Activated CD4-positive, CD25-positive, alpha-beta regulatory T cell treated with anti-CD3 and anti-CD28 coated beads, Interleukin-2, amount 50 U/mL, for 24 hours (primary cell): ENCODE data around the gene FLT3.
"Not testable (repeated sequence)": the region's sequence is repeated elsewhere in the genome, so short reads cannot be mapped to it uniquely, and the experiment has no call there.

Source experiments
- ATAC-seq, 2 donors: fragments of 150-1000 bp; cut with Tn5 transposase; one replicate each; pipeline ENCODE4 v1.10.0; 2021; ENCODE audit warnings: mild to moderate bottlenecking in 1 of 2, moderate library complexity in 1 of 2

FLT3 gene

DNA sequence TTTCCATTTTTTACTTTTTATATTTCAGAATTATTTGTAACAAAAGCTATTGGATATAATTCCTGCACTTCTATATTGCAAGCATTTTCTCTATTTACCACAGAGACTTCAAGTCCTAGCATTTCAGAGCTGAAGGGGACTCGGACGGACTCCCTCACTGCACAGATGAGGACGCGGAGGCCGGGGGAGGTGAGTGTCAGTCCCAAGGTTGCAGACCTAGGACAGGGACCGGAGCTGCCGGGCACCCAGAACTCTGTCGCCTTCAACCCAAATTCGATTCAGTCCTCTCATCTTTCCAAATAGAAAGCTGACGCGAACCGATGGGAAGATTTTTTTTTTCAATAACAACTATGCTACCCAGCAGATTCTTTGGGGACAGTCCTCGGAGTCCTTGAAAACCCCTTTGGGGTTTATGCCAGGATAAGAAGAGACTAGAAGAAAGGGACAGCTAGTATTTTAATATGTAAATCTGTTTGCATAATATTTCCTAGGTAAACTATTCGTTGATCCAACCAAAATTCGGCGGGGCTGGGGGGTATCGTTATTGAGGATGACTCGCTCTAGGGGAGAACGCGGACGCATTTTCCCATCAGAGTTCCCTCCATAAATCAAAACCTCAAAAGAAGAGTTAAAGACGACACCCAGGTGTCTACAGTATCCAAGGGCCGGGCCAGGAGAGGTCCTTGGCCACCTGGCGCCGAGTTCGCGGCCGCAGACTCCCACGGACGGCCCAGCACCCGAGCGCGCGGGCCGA, 803 bp downstream of the FLT3 start:
- ATAC-seq = no peak

DNA sequence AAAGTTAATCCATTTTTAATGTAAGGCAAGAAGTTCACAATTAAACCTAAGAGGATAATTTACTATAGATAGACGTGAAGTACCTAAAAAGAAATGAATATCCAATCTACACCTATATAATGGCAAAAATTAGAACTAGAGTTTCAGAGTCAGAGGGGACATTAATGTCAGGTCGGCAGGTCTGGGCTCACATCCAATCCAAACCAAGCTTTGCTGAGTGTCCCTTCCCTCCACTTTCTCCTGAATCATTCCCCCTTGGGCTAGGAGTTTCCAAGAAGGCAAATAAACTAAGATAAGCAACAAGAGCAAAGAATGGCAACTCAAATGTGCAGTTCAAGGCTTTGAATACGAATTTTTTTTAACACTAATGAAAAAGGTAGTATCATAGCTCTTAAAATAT, 2.9 kb downstream of the FLT3 start:
- ATAC-seq = no peak

DNA sequence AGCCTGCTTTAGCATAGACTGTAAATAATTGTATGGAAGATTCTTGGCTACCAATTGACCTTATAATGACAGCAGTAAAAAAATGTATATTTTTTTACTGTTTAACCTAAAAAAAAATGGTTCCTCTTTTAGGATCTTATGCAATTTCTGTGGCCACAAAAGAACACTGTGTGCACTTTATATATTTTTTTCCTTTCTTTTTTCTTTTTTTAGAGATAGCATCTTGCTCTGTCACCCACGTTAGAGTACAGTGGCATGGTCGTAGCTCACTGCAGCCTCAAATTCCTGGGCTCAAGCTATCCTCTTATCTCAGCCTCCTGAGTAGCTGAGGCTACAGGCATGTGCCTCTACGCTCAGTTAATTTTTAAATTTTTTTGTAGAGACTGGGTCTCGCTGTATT, 6.1 kb downstream of the FLT3 start:
- no peak for ATAC-seq

DNA sequence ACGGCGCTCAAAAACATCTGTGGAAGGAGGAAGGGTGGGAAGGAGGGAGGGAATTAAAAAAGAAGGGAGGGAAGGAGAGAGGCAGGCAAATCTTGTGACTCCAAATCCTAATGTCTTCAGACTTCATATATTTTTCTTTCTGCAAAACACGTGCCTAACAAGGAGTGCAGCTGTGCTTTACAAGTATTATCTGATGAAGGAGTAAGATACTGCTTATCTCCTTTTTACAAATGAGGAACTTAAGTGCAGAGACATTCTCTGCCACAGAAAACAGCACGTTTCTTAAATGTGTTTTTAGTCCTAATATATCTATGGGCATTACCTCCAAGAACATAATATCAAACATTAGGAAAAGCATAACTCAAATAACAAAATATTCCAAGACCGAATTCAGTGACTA, 6.5 kb downstream of the FLT3 start:
- no peak for ATAC-seq

DNA sequence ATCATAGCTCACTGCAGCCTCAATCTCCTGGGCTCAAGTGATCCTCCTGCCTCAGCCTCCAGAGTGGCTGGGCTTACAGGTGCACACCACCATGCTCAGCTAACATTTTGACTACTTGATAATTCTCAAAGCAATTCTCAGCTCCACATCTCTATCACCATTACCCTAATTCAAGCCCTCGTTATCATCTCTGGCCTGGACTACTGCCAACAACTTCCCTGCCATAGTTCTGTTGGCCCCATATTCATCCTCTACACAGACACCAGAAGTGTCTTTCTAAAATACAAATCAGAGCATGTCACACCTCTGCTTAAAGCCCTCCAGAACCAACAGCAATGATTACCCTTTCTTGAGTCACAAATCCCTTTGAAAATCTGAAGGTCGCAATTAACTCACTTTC, 7.9 kb downstream of the FLT3 start:
- no peak for ATAC-seq

DNA sequence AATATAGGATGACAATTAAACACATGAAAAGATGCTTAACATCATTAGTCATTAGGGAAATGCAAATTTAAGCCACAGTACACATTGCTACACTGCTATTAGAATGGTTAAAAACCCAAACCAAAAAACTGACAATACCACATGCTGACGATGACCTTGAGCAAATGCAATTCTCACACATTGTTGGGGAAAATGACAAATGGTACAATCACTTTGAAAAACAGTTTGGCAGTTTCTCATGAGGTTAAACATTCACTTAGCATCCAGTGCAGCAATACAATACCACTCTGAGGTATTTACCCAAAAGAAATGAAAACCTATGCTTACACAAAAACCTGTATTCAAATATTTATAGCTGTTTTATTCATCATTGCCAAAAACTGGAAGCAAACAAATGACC, 11.3 kb downstream of the FLT3 start:
- no peak for ATAC-seq

DNA sequence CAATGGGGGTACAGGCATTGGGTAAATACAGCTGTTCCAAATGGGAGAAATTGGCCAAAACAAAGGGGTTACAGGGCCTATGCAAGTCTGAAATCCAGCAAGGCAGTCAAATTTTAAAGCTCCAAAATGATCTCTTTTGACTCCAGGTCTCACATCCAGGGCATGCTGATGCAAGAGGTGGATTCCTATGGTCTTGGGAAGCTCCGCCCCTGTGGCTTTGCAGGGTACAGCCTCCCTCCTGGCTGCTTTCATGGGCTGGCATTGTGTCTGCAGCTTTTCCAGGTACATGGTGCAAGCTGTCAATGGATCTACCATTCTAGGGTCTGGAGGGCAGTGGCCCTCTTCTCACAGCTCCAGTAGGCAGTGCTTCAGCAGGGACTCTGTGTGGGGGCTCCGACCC, 22.6 kb downstream of the FLT3 start:
- ATAC-seq = not testable (repeated sequence)

DNA sequence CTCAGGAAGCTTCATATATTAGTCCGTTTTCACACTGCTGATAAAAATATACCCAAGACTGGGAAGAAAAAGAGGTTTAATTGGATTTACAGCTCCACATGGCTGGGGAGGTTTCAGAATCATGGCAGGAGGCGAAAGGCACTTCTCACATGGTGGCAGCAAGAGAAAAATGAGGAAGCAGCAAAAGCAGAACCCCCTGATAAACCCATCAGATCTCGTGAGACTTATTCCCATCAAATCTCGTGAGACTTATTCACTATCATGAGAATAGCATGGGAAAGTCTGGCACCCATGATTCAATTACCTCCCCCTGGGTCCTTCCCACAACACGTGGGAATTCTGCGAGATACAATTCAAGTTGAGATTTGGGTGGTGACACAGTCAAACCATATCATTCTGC, 23.1 kb downstream of the FLT3 start:
- ATAC-seq = no peak

DNA sequence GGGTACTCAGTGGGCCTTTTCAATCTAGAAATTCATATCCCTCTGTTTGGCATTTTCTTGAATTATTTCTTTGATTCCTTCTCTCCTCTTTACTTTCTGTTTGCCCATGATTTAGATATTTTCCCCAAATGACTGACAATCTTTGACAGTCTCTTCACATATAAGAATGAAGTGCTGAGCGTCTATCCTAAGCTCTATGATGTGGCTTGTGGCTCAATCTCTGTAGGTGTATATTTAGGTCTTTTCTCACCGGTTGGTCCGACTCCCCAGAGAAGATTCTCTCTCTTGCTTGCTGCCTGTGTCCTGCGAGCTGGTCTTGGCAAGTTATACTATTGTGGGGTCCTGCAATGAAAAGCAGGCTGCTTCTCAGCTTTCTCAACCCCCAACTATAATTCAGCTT, 29.0 kb downstream of the FLT3 start:
- ATAC-seq = no peak

DNA sequence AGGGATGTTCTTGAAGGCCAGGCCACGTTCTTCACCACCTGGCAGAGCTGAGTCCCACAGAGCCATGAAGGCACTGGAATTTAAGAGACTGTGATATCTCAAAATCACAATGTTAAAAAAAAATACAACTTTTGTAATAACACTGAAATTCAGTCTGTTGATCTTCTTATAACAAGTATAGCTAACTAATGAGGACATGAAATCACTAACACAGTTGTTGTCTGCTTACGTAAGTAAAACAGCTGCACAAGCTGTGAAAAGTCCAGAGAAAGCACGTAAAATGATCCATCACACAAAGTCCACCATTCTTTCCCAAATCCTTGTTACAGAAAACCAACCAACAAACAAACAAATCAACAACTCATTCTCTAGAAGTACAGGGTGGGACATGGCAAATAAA, 32.9 kb downstream of the FLT3 start:
- no peak for ATAC-seq

DNA sequence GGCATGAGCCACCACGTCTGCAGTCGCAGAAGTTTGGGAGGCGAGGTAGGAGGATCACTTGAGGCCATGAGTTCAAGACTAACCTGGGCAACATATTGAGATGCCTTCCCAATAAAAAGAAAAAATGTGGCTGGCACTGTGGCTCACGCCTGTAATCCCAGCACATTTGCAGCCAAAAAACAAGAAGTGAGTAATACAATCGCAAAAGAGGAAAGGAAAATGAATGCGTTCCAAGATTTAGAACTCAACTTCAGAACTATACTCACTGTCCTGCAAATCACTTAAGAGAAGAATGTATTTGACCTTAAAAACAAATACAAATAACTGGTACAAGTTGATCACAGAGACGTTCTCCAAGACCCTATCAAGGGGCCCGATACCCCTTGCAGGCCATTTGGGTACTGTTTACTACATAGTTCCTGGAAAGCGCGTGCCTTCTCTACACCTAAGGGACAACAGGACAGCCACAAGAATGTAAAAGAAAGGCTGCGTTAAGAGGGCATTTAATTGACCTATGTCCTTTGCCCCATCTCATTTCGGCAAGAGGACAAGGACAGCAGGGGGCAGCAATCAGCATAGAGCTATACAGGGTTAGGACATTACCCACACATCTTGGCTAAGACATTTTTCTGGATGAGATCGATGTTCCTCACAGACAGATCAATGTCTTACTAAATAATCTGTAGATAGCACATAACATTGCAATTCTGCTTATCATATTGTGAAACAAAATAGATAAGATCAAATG, 41.3 kb downstream of the FLT3 start:
- ATAC-seq = no peak

DNA sequence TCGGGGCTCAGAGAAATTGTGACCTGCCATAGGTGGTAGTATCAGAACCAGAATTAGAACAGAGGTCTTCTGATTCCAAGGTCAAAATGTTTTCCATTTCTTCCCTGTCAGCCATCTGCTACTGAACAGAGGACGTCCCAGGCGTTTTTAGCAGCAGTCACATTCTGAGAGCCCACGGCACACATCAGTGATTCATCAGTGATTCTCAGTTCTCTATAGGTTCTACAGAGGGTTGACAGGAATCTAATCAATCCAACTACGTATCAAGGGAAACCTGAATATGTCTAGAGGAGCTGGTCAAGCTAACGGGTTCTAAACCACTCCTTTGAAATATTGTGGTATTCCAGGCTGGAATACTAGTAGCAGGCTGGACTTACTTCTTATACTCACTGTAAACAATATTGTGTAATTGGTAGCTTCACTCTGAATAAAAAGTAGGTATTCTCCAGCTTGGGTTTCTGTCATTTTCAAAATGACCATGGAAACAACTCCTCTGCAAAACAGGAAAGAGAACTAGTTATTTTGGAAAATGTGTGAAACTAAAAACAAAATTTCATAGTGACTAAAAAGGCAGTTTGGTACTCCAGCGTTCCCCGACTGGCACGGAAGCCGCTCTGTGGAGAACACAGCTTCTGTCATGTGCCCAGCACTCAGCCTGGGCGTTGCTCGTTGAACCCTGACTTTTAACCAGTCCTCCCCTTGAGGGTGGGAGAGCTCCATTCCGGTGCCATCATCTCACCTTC, 43.2 kb downstream of the FLT3 start:
- ATAC-seq = peak in 1 of 2 donors; percentile 30

DNA sequence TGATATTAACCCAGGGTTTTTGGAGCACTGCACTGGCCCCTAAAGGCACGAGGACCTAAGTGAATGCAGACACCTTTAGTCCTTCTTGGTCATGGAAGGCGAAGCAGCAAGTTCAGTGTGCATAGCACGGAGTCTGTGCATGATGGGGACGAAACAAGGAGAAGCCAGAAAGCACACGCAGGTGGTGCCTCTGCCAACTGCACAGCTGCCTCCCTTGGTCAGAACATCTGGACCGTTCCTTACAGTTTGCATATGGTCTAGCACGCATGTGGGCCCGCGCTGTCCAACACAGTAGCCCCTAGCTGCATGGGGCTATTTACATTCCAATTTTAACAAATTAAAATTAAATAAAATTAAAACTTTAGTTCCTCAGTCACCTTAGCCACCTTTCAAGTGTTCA, 44.0 kb downstream of the FLT3 start:
- ATAC-seq = no peak

DNA sequence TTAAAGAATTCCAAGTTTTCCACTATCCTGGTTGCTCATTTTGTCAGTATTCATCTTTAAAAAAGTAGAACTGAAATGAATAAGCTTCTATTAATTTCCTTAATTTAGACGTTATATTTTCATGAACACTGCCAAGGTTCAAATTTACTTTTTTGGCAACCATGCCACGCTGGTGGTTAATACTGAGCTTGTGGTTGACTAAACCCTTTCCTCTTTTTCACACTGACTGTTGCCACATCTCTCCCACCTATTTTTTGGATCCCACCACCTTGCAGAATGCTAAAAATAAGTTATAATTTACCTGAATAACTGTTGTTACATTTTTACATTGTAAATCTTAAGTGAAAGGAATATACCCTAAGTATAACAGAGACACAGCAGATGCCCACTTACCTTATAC, 45.0 kb downstream of the FLT3 start:
- no peak for ATAC-seq

DNA sequence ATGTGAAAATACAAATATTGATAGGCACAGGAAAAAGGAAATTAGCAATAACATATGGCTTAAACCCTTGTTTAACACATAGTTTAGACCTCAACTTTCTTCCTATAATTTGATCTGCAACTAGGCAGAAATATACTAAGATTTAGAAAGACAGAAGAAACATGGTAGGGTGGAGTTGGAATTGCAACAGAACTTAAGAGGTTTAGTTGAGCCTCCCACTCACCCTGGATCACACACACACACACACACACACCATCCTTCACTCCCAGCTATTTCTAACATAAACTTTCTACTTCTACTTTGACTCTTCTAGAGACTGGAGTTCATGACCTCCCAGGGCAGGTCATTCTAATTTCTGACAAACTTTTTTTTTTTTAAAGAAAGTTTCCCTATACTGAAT, 47.4 kb downstream of the FLT3 start:
- no peak for ATAC-seq

DNA sequence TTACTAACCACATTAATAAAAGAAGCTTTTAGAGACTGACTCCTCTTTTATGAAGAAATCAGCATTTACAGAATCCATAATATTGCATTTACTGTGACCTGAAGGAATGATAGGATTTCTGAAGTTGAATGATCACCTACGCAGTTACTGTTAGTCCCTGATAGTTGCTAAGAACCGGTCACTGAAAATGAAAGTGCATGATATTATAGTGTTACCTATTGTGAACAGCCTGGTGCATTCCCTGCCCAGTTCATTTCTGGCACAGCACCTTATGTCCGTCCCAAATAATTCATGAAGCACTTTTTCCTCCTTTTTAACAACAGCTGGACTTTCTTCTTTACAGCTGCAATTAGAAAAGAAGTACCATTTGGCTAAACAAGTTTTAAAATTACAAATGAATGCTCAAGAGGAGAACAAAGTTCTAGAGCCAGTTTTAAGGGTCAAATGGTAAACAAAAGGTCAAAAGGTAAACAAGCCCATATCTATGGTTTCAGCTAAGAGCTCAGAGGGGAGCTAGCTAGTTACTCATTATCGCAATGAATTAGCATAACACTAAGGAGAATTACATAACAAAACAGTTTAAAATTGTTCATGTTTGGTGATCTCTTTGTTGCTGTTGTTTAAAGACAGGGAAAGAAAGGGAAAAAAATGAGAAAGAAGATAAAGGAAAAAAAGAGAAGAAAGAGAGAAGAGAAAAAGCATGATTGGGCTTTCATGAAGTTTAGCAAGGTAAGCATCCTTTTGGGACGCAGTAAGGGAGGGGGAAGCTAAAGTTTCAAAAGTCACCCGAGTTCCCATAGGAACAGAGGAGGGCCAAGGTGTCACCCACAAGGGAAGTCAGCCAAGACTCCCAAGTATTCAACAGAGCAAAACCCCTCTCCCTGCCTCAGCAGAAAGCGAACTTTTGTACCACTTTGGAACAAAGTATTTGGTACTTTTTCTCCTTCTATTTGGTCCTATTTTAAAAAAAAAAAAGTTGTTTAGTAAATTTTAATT, 50.2 kb downstream of the FLT3 start:
- no peak for ATAC-seq

DNA sequence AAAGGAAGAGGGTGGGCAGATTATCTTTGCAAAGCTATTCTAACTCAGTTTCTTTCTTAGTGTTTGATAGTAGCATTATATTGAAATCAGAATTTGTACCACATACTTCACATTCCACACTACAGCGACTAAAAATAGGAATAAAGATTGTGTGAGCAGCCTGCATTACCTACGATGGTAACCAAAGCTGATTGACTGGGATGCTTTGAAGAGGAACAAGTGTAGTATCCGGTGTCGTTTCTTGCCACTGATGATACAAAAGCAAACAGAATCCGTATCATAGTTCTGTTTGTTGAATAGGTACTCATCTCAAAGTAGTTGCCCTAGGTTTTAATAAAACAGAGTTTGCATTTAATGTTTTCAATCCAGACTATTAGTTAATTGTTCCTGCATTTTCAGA, 51.2 kb downstream of the FLT3 start:
- ATAC-seq = no peak

DNA sequence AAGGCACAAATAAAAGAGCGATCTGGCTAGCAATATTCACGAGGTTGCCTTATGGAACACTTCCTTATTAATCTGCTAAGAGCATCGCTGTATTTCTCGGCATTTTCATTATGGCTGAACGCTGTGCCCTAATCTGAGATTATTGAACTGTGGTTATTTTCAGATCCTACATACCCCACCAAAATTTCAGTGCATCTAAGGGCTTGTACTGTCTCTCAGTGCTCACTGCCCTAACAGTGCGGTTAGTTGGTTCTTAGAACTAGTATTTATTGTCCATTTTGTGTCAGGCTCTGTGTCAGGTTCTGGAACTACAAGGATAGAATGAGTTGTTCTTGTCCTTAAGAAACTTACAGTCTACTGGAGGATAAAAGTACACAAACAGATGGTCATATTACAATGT, 51.6 kb downstream of the FLT3 start:
- no peak for ATAC-seq

DNA sequence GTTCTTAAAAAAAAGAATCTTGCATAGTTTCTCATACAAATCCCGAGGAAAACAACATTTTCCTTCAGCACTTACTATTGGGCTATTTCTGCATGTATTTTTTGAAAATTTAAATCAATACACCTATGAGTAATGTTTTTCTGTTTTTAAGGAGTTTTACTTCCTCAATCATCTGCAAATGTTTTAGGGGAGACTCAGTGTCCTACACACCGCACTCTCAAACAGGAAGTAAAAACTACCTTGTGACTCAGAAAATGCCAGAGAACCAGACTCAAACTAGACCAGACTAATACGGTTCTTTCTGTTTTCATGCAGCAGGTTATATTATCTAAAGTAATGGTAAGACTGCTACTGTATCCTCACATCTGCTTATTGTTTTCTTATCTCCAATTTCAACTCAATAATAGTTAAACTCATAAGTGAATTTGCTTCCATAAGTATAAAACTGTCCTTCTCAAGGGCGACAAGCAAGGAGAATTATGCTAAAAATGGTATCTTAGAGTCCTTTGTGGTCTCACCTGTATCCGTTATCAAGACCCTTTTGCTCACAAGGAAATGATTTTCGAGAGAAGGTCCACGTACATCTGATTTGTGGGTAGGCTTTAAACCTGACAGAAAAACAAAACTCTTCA, 52.5 kb downstream of the FLT3 start:
- peak; percentile 80 to 86 for ATAC-seq

DNA sequence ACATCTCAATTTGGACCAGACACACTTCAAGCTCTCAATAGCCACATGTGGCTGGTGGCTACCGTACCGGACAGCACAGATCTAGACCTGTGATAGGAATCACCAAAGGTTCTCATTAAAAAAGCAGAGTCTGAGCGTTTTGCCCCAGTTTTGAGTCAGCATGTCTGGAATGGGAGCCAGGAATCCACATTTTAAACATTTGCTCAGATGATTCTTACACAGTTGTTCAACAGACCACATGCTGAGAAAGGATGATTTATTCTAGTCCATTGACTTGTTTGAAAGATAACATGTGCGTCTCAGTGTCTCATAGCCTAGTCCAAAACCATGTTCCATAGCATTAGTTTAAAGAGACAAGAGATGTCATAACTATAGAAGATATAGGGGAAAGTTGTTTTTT, 53.4 kb downstream of the FLT3 start:
- ATAC-seq = no peak

DNA sequence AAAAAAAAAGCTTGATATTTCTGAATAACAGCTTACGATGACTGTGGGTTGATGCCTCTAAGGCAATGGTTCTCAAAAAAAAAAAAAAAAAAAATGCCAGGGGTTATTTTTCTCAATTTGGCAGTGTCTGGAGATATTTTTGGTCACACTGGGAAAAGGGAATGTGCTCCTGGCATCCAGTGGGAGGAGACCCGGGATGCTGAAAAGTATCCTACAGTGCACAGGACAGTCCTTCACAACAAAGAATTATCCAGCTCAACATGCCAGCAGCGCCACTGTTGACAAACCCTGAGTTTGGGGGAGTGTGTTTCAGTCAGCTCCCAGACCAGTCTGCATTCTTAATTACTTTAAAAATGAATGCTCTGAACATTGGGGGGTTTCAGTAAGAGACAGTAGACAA, 54.5 kb downstream of the FLT3 start:
- ATAC-seq = no peak

DNA sequence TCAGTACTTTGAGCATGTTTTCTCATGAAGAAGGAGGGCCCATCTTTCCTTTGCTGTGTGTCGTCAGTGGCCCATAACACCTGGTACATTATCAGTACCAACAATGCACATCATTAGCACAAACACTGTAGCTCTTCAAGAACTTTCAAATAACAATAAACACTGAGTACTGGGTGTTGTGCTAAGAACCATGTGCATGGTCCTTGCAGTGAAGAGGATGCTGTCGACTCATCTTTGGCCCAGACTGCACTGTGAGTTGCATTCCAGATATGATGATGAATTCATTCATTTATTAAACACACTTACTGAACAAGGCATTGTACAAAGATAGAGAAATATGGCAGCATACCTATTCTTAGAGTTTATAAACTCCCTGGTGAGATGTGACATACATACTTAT, 55.8 kb downstream of the FLT3 start:
- no peak for ATAC-seq
